Stimulated activated CD8-positive, alpha-beta memory T cell treated with anti-CD3 and anti-CD28 coated beads, Interleukin-15, amount 100 ng/mL, for 48 hours (primary cell): Measurements from ENCODE around the gene LIPC.
A peak's percentile ranks its signal among the peaks of the same experiment; 100 is the strongest.

Experiments
- DNase-seq, 2 donors: peaks; one replicate each; pipeline ENCODE4 v3.0.0-alpha.2; 2020; ENCODE audit warnings: low read depth in 2 of 2

Gene LIPC

GRCh38 chr15:58494567-58494966, 62.8 kb downstream of the LIPC start:
- DNase-seq: no peak

DNA sequence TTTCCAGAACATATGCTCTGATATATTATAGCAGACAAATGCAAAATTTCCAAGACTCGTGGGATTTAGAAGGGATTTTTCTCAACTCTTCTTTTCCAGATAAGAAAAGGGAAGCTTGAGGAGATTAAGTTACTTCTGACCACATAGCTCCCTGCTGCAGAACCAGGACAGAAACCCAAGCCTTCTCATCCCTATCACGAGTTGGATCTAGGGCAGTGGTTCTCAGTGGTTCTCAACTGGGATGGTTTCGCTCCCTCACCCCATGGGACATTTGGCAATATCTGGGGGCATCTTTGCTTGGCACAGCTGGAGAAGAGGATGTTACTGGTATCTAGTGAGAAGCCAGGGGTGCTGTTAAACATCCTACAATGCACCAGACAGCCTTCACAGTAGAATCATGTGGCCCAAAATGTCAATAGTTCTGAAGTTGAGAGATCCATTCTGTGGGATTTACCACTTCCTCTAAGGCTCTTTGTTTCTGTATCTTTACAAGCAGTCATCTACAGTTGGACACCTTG, 64.2 kb downstream of the LIPC start:
- DNase-seq: no peak

GRCh38 chr15:58497046-58497785, 65.4 kb downstream of the LIPC start:
- DNase-seq: no peak

- no peak for DNase-seq
Observed at GRCh38 chr15:58498821-58499580, 67.2 kb downstream of the LIPC start.

GRCh38 chr15:58501006-58501405, 69.2 kb downstream of the LIPC start:
- no peak for DNase-seq

GRCh38 chr15:58501636-58502188, 69.9 kb downstream of the LIPC start:
- DNase-seq: no peak

GRCh38 chr15:58503139-58504027, 71.6 kb downstream of the LIPC start:
- DNase-seq: no peak

DNA sequence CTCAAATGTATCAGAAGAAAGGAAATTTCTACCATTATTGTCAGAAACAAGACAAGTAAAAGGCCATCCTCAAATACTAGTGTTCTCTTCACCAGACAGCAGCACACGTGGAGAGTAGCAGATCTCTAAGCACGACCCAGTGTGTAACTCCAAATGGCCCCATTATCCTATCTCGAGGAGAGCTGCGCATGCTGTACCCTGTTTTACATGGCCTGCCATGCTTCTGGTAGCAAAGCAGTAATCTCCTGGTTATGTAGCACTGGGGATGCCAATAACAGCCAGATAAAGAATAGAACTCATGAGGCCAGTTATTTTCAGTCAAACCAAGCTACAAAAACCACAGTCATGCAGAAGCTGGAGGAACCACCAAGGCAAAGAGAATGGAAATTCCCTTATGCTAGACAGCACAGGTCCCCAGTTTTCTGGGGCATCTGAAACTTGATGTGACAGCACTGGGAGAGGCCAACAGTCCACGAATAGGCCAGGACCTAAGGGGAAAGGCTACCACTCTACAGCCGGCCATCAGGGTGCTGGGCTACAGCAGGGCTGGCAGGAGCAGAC, 73.0 kb downstream of the LIPC start:
- no peak for DNase-seq

DNA sequence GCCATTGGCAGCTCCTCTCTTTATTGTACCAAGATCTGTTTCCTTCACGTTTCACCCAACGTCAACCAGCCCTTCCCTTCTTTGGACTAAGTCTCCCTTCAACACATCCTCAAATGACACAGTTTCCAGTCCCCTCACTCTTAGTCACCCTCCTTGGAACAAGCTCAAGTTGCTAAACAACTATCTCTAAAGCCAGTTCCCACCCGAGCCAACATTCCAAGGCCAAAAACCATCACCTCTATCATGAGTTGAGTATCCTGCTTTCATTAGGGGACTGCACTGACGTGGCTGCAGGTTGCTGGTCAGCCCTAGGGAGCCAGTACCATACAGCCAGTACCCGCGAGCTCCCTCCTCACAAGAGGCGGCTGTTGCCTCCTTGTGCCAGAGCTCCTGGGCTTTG, 73.8 kb downstream of the LIPC start:
- no peak for DNase-seq

DNA sequence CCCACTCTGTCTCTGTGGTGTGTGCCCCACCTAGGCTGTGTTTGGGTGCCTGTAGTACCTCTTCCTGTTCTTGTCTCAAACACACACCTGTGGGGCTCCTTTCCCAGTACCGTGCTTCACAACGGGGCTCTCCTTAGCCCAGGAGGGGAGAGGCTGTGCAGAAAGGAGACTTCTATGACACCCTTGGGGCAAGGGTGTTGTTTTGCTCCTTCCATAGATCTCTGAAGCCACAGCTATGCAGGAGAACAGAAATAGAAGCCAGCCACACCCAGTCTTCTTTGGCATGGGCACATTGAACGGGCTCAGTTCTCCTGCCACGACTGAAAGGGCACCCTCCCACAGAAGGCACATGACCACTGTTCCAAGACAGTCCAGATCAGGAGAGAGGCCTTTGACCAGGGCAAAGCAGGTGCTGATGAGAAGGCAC, 74.3 kb downstream of the LIPC start:
- no peak for DNase-seq

GRCh38 chr15:58506783-58507668, 75.2 kb downstream of the LIPC start:
- DNase-seq: no peak

- DNase-seq: no peak
Observed at GRCh38 chr15:58509556-58509955, 77.8 kb downstream of the LIPC start.

- DNase-seq: no peak
Observed at GRCh38 chr15:58510715-58511598, 79.2 kb downstream of the LIPC start.

GRCh38 chr15:58511599-58511987, 79.8 kb downstream of the LIPC start:
- DNase-seq: no peak

- DNase-seq: no peak
Observed at GRCh38 chr15:58512522-58512921, 80.7 kb downstream of the LIPC start.

GRCh38 chr15:58513008-58513407, 81.2 kb downstream of the LIPC start:
- DNase-seq: no peak

DNA sequence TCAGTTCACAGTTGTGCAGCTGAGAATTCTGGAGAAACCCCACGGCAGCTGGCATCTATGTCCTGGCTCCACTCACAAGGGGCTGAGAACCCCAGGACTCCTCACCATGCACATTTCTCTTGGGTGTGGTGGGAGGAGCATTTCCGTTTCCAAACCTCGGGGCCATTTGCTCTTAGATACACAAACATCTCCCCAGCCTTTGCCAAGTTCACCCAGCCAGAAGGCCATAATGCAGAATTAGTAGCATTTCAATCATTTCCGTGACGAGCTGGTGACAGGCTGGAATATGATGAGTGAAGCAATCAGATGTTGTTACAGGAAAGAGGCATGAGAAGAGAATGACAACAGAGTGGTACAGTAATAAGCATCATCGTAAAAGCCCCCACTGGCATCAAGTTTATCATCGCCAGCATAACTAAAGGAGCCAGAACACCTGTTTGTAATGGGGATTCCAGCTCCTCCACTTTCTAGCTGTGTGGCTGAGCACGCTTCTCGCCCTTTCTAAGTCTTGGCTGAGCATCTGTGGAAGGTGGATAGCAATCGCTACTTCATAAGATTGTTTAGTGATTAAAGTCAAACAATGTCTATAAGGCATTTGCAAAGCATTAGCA, 82.0 kb downstream of the LIPC start:
- no peak for DNase-seq

- peak in 1 of 2 donors; percentile 13 for DNase-seq
Observed at GRCh38 chr15:58515807-58516206, 84.0 kb downstream of the LIPC start.

- no peak for DNase-seq
Observed at GRCh38 chr15:58517252-58517681, 85.5 kb downstream of the LIPC start.
